Hypothalamus (tissue), 51 donors: Measurements from ENCODE around the gene CARD14.
A peak's percentile ranks its signal among the peaks of the same experiment; 100 is the strongest.
"Not testable (repeated sequence)": the region's sequence is repeated elsewhere in the genome, so short reads cannot be mapped to it uniquely, and the experiment has no call there.

Experiments
- DNase-seq, 51 donors: peaks; one replicate each; lab custom pipeline; 2025; lab: John Stamatoyannopoulos, UW

CARD14 gene

GRCh38 chr17:80182845-80183223 is 13.0 kb downstream of the CARD14 start:
- DNase-seq = no peak

DNA sequence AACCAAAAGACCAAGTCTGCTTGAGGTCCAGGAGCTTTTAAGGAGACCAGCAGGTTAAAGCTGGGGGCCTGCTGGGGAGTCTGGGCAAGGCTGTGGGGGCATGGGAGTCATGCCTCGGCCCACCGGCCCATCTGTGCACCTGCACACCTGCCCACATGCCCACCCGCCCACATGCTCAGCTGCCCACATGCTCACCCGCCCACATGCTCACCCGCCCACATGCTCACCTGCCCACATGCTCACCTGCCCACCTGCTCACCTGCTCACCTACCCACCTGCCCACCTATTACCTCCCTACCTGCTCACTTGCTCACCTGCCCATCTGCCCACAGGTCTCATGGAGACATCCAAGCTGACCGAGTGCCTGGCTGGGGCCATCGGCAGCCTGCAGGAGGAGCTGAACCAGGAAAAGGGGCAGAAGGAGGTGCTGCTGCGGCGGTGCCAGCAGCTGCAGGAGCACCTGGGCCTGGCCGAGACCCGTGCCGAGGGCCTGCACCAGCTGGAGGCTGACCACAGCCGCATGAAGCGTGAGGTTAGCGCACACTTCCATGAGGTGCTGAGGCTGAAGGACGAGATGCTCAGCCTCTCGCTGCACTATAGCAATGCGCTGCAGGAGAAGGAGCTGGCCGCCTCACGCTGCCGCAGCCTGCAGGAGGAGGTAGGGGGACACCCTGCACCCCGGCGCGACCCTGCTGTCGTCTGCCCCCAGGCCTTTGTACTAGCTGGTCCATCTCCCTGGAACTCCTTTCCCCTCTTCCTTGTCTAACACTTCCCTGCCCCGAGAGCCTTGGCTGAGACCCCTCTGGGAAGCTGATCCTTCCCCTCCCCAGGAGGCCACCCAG is 14.0 kb downstream of the CARD14 start:
- no peak for DNase-seq

DNA sequence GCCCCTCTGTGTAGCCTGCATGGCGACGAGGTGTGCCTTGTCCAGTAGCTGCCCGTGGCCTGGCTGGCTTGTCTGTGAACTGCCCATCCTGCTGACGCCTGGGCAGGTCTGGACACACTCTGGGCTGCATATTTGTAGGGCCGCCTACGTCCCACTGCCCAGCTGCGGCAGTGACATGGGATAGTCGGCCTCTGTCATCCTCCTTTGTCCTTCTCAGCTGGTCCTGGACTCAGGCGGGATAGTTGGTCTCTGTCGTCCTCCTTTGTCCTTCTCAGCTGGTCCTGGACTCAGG is 14.5 kb downstream of the CARD14 start:
- DNase-seq = no peak

- no peak for DNase-seq
Measured at GRCh38 chr17:80185968-80186367, 16.1 kb downstream of the CARD14 start.

GRCh38 chr17:80187090-80187489 is 17.3 kb downstream of the CARD14 start:
- DNase-seq = no peak

DNA sequence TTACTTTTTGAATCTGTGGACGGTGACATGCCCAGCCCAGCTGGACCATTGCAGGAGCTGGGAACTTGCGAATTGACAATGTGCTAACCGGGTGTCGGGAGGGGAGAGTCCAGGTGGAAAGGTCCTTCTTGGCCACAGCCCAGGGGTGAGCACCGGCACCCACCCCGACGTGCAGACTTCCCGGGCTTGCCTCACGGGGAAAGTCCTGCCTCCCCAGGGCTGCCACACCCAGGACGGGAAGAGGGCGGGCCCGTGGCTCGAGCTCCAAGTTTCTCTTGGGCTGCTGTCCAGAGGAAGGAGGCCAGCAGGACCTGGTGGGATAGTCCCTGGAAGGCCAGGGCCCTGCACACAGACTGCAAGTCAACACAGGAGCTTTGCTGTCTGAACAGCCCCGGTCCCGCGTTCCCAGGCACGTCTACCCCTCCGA is 17.7 kb downstream of the CARD14 start:
- DNase-seq = no peak

DNA sequence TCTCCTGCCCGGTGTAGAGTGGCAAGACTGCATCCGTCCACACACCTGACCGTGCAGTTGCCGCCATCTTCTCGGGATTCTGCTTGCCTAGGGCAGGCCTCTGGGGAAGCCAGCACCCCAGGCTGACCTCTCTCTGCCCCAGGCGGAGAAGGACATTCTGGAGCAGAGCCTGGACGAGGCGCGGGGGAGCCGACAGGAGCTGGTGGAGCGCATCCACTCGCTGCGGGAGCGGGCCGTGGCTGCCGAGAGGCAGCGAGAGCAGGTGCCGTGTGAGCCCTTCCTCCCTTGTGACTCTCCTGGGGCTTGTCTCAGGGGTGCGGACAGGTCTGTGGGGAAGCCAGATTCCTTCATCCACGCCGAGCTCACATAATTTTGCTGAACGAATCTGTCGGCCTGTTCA is 19.8 kb downstream of the CARD14 start:
- no peak for DNase-seq

GRCh38 chr17:80190716-80191115 is 20.9 kb downstream of the CARD14 start:
- DNase-seq = no peak

- DNase-seq = no peak
Measured at GRCh38 chr17:80191192-80191591, 21.4 kb downstream of the CARD14 start.

- DNase-seq = peak in 33 of 51 donors; percentile 3 to 68 (median 33)
Measured at GRCh38 chr17:80191865-80192661, 22.2 kb downstream of the CARD14 start.

- DNase-seq = no peak
Measured at GRCh38 chr17:80195141-80195540, 25.3 kb downstream of the CARD14 start.

- peak in 2 of 51 donors; percentile 9 to 28 for DNase-seq
Measured at GRCh38 chr17:80195671-80196529, 26.1 kb downstream of the CARD14 start.

DNA sequence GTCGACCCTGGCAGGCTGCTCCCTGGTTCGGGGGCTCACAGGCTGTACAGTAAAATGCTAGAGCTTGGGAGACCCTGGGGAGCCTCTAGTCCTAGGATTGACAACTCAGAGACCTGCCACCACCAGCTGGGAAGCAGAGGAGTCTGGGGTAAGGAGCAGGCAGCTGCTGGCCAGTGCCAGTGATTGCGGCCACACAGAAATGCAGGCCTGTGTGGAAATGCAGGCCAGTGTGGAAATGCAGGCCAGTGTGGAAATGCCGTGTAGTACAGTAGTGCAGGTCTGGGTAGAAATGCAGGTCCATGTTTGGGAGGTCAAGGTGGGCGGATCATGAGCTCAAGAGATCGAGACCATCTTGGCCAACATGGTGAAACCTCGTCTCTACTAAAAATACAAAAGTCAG is 26.8 kb downstream of the CARD14 start:
- no peak for DNase-seq

- no peak for DNase-seq
Measured at GRCh38 chr17:80198144-80198661, 28.4 kb downstream of the CARD14 start.

DNA sequence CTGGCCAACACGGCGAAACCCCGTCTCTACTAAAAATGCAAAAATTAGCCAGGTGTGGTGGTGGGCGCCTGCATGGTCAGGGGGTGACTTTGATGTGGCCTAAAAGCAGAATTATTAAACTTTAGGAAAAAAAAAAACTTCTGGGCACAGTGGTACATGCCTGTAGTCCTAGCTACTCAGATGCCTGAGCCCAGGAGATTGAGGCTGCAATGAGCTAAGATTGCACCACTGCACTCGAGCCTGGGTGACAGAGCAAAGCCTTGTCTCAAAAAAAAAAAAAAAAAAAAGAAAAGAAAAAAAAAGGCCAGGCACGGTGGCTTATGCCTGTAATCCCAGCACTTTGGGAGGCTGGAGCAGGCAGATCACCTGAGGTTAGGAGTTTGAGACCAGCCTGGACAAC is 29.5 kb downstream of the CARD14 start:
- DNase-seq = not testable (repeated sequence)

DNA sequence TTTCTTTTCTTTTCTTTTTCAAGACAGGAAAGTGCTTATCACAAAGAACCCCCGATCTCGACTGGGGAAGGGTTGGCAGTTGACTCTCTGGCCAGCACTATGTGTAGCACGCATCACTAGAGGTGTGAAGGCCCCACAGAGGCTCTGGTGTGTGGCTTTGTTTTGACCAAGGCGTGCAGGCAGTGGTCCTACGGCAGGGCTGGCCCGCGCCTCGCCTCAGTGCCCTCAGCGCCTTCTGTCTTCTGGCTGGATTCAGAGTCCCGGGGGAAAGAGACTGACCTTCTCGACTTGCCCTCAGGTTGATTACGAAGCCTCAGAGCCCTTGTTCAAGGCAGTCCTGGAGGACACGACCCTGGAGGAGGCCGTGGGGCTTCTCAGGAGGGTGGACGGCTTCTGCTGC is 31.6 kb downstream of the CARD14 start:
- no peak for DNase-seq

DNA sequence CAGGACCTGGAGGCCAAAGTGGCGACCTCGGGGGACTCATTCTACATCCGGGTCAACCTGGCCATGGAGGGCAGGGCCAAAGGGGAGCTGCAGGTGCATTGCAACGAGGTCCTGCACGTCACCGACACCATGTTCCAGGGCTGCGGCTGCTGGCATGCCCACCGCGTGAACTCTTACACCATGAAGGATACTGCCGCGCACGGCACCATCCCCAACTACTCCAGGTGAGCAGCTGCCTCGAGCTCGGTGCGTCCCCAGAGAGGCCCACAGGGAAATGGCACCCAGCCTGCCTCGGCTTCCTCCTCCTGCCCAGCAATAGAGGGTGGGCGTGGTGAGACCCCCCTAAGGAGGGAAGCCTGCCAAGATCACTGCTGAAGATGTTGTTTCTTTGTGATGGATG is 32.4 kb downstream of the CARD14 start:
- no peak for DNase-seq

DNA sequence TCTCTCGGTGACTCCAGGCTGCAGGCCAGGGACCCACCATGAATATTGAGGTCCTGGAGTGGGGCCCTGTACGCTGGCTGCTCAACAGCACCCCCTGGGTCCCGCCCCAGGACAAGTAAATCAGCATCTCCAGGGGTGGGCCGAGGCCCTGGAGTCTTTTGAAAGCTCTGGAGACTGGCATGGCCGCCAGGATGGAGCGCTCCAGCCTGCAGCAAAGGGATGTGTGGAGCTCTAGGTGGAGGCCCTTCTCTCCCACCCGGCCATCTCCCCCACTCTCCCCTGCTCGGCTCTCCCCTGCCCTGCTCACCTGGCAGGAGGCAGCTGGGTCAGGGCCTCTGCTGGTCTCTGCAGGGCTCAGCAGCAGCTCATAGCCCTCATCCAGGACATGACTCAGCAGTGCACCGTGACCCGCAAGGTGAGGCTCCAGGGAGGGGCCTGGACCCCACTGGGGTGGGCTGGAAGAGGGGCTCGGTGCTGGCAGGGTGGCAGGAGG is 33.7 kb downstream of the CARD14 start:
- DNase-seq = peak in 1 of 51 donors; percentile 14

GRCh38 chr17:80204626-80205468 is 35.0 kb downstream of the CARD14 start:
- no peak for DNase-seq

DNA sequence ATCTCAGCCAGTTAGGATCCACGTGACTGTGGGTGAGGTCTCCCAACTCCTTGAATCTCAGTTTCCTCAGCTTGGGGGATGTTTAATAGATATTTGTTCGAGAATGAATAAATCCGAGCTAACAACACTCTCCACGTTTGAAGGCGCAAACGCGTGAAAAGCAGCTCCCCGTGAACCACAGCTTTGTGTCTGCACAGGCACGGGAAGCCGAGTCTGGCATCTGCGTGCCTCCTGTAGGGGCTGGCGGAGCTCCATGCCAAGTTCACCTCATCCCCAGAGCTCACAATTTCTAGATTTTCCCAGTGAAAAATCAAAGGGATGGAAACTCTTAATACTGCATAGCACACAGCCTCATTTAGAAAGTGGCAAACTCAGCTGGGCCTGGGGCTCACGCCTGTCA is 36.0 kb downstream of the CARD14 start:
- no peak for DNase-seq
